Thyroid gland (tissue), 4 donors: Measurements from ENCODE around the gene TMSB15A.
"Not testable (repeated sequence)": the region's sequence is repeated elsewhere in the genome, so short reads cannot be mapped to it uniquely, and the experiment has no call there.

ENCODE experiments used
- POLR2A ChIP-seq, 2 donors: fragments of 450-650 bp; IDR thresholded peaks; one replicate each; pipeline ENCODE4 v1.6.1; 2017; ENCODE audit warnings: antibody characterized with exemption in 2 of 2, mild to moderate bottlenecking in 2 of 2, moderate library complexity in 1 of 2
- TF ChIP-seq, protein P1 (sequence below), 6 experiments: fragments of 200-600 bp in 3 of 6; fragments of 450-650 bp in 3 of 6; sonication (generic) in 3 of 6; IDR thresholded peaks; one replicate each; pipeline ENCODE4 v1.5.1; 2016 to 2019; ENCODE audit warnings: antibody characterized with exemption in 6 of 6, mild to moderate bottlenecking in 2 of 6, inconsistent platforms in 1 of 6, moderate library complexity in 1 of 6

DNA sequence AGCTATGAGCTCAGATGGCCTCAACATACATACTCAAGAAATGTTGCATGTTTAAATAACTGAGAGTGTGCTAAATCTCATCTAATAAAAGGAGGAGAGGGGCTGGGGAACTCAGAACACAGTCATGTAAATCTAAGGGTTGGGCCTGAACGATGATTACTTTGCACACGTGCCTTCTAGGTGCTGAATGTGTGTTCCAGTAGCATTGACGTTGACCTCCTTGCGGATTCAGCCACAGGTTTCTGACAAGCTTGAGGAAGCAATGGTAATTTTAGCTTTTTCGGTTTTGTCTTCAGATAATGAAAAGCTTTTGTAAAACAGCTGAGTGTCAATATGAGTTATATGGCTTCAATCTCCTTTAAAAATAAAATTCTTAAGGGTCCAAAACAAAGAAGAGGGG is 29.6 kb upstream of the TMSB15A start:
- TF ChIP-seq, protein P1, sequence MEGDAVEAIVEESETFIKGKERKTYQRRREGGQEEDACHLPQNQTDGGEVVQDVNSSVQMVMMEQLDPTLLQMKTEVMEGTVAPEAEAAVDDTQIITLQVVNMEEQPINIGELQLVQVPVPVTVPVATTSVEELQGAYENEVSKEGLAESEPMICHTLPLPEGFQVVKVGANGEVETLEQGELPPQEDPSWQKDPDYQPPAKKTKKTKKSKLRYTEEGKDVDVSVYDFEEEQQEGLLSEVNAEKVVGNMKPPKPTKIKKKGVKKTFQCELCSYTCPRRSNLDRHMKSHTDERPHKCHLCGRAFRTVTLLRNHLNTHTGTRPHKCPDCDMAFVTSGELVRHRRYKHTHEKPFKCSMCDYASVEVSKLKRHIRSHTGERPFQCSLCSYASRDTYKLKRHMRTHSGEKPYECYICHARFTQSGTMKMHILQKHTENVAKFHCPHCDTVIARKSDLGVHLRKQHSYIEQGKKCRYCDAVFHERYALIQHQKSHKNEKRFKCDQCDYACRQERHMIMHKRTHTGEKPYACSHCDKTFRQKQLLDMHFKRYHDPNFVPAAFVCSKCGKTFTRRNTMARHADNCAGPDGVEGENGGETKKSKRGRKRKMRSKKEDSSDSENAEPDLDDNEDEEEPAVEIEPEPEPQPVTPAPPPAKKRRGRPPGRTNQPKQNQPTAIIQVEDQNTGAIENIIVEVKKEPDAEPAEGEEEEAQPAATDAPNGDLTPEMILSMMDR (IDR thresholded peaks at IDR 0.05) = not testable (repeated sequence)
- TF ChIP-seq POLR2A (IDR thresholded peaks at IDR 0.05) = not testable (repeated sequence)
